Mucosa of rectum (tissue), 2 donors: Measurements from ENCODE around the gene PKD1L1.
A peak's percentile ranks its signal among the peaks of the same experiment; 100 is the strongest.

Experiments
- H3K27ac ChIP-seq, 2 donors: one replicate each; pipeline ENCODE4 v1.7.0; 2013; ENCODE audit warnings: inconsistent platforms in 2 of 2, low read depth in 2 of 2, low read length in 2 of 2
- H3K27me3 ChIP-seq, 2 donors: one replicate each; pipeline ENCODE4 v1.7.0; 2013; ENCODE audit warnings: low read length in 2 of 2; ENCODE audit not compliant: control insufficient read depth in 2 of 2, insufficient read depth in 2 of 2
- H3K36me3 ChIP-seq, 2 donors: one replicate each; pipeline ENCODE4 v1.7.0; 2013; ENCODE audit warnings: low read length in 2 of 2; ENCODE audit not compliant: control insufficient read depth in 2 of 2, insufficient read depth in 2 of 2
- H3K4me1 ChIP-seq, 2 donors: one replicate each; pipeline ENCODE4 v1.7.0; 2013; ENCODE audit warnings: low read length in 2 of 2, mild to moderate bottlenecking in 1 of 2; ENCODE audit not compliant: control insufficient read depth in 2 of 2, insufficient read depth in 2 of 2
- H3K4me3 ChIP-seq, 2 donors: one replicate each; pipeline ENCODE4 v1.7.0; 2013; ENCODE audit warnings: low read length in 2 of 2
- H3K9ac ChIP-seq, 2 donors: one replicate each; pipeline ENCODE4 v1.7.0; 2013; ENCODE audit warnings: low read length in 2 of 2, low read depth in 1 of 2, mild to moderate bottlenecking in 1 of 2
- H3K9me3 ChIP-seq, 2 donors: one replicate each; pipeline ENCODE4 v1.7.0; 2013; ENCODE audit warnings: low read length in 2 of 2; ENCODE audit not compliant: control insufficient read depth in 2 of 2
- donor health status: healthy.
- donor health status: Normal muscosa, but diverticular disease.

Gene PKD1L1

GRCh38 chr7:47939425-47940036, 8.7 kb downstream of the PKD1L1 start:
- Histone ChIP-seq H3K27ac (peak overlapping the region; percentile 89 to 91), H3K9me3 (no peaks in the 10 kb centered on the region), H3K36me3 (no peaks in the 10 kb centered on the region), H3K4me1 (peaks cover 16 to 28% of the 10 kb centered on the region in 2 donors), H3K9ac (peak overlapping the region; percentile 56 to 60), H3K4me3 (peak overlapping the region in 1 of 2 donors; percentile 54), H3K27me3 (no peaks in the 10 kb centered on the region)

- Histone ChIP-seq H3K4me3 (no peak overlapping the region), H3K27me3 (no peaks in the 10 kb centered on the region), H3K36me3 (no peaks in the 10 kb centered on the region), H3K9me3 (no peaks in the 10 kb centered on the region), H3K9ac (no peak overlapping the region), H3K4me1 (peaks cover 16 to 28% of the 10 kb centered on the region in 2 donors), H3K27ac (no peak overlapping the region)
Observed at GRCh38 chr7:47938574-47939165, 9.6 kb downstream of the PKD1L1 start.

DNA sequence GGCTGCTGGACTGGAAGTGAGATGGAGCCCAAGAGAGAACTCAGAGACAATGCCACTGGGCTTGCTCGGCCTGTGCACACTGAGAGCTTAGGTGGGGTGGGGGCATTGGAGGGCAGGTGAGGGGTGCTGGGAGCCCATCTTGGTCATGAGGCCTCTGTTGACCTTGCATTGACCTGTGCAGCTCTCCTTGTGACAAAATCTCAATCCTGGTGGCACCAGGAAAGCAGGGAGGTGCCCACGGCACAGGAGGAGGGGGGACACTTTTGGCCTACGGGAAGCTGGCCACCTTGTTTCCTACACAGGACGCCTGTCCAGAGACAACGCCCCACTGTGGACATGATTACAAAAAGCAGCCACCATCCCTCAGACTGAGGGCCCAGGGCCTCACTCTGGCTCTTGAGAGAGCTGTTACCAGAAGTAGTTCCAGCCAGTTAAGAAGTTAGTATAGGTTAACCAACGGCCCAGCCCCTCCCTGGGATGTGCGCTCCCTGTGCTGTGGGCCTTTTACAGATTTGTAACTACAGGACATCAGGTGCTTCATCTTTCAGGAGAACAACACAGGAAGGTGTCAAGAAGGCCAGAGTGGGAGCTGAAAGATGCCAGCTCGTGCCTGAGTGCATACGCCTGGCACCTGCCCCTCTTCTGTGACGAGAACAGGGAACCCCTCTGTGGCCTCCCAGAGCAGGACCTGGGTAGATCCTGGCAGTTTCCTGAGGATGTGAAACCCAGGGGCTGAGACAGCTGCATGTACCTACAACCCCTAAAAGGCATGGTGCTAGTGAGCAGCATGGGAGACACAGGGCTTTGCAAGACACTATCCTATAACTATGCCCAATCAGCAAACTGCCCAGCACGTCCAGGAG, 10.3 kb downstream of the PKD1L1 start:
- no peaks in the 10 kb centered on the region for H3K9me3 ChIP-seq
- H3K27ac ChIP-seq = peak overlapping the region in 1 of 2 donors; percentile 38
- H3K4me1 ChIP-seq = peaks cover 16 to 28% of the 10 kb centered on the region in 2 donors
- H3K36me3 ChIP-seq = no peaks in the 10 kb centered on the region
- H3K4me3 ChIP-seq = no peak overlapping the region
- no peaks in the 10 kb centered on the region for H3K27me3 ChIP-seq
- H3K9ac ChIP-seq = no peak overlapping the region

DNA sequence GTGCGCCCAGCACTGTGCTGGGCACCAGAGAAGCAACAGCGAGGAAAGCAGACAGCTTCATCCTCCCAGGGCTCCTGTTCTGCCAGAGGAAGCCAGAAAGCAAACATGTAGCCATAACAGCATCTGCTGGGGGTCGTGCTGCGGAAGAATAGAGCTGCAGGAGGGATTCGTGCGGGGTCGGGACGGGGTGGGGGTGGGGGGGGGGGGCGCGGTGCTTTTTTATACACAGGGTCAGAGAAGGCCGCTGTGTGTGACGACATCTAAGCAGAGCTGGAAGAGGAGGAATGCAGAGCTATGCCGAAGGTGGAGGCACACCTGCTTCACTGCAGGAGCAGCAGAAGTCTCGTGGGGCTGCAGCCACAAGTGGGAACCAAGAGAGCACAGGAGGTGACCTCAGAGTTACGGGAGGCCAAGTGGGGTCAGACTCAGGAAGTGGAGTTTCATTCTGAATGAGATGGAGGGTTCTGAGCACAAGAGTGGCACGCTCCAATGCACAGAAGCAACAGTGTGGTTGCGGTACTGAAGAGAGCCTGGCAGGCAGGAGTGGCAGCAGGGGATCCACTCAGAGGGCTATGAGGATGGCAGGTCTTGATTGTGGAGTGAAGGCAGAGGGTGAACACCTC, 11.1 kb downstream of the PKD1L1 start:
- H3K9me3 ChIP-seq = no peaks in the 10 kb centered on the region
- H3K9ac ChIP-seq = no peak overlapping the region
- no peaks in the 10 kb centered on the region for H3K36me3 ChIP-seq
- no peaks in the 10 kb centered on the region for H3K27me3 ChIP-seq
- peak overlapping the region in 1 of 2 donors; percentile 38 for H3K27ac ChIP-seq
- H3K4me1 ChIP-seq = peaks cover 16 to 28% of the 10 kb centered on the region in 2 donors
- no peak overlapping the region for H3K4me3 ChIP-seq

- Histone ChIP-seq H3K9ac (no peak overlapping the region), H3K9me3 (no peaks in the 10 kb centered on the region), H3K27me3 (no peaks in the 10 kb centered on the region), H3K36me3 (no peaks in the 10 kb centered on the region), H3K4me3 (no peak overlapping the region), H3K27ac (no peak overlapping the region), H3K4me1 (peaks cover 14 to 21% of the 10 kb centered on the region in 2 donors)
Observed at GRCh38 chr7:47936323-47936722, 11.9 kb downstream of the PKD1L1 start.

GRCh38 chr7:47935336-47935735, 12.9 kb downstream of the PKD1L1 start:
- no peak overlapping the region for H3K9ac ChIP-seq
- H3K27ac ChIP-seq = no peak overlapping the region
- H3K9me3 ChIP-seq = no peaks in the 10 kb centered on the region
- H3K4me3 ChIP-seq = no peak overlapping the region
- no peaks in the 10 kb centered on the region for H3K27me3 ChIP-seq
- H3K36me3 ChIP-seq = no peaks in the 10 kb centered on the region
- H3K4me1 ChIP-seq = peaks cover 9 to 12% of the 10 kb centered on the region in 2 donors

GRCh38 chr7:47934831-47935230, 13.4 kb downstream of the PKD1L1 start:
- Histone ChIP-seq H3K36me3 (no peaks in the 10 kb centered on the region), H3K9me3 (no peaks in the 10 kb centered on the region), H3K9ac (no peak overlapping the region), H3K4me1 (peaks cover 5 to 7% of the 10 kb centered on the region in 2 donors), H3K4me3 (no peak overlapping the region), H3K27me3 (no peaks in the 10 kb centered on the region), H3K27ac (no peak overlapping the region)

DNA sequence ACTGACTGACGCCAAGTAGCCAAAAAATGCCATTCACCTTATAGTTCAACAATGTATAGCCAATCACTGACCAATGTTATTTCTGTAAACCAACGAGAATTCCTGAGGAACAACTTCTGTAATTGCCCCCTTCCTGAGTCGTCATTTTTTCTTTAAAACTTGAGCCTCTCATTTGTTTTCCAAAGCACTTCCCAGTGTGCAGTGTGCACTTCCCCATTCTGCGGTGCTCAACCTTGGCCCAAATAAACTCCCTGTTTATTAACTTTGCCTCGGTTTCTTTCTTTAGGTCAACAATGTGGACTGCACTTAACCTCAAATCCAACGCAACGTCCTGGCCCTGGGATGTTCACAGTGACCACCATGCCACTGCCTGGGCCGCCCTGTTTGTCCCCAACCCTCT, 15.1 kb downstream of the PKD1L1 start:
- no peak overlapping the region for H3K27ac ChIP-seq
- H3K36me3 ChIP-seq = no peaks in the 10 kb centered on the region
- no peak overlapping the region for H3K4me3 ChIP-seq
- H3K9ac ChIP-seq = no peak overlapping the region
- no peaks in the 10 kb centered on the region for H3K9me3 ChIP-seq
- H3K4me1 ChIP-seq = no peaks in the 10 kb centered on the region
- H3K27me3 ChIP-seq = no peaks in the 10 kb centered on the region

- no peak overlapping the region for H3K9ac ChIP-seq
- no peaks in the 10 kb centered on the region for H3K36me3 ChIP-seq
- no peaks in the 10 kb centered on the region for H3K9me3 ChIP-seq
- no peaks in the 10 kb centered on the region for H3K27me3 ChIP-seq
- H3K4me1 ChIP-seq = no peaks in the 10 kb centered on the region
- H3K4me3 ChIP-seq = no peak overlapping the region
- no peak overlapping the region for H3K27ac ChIP-seq
Observed at GRCh38 chr7:47932466-47933037, 15.7 kb downstream of the PKD1L1 start.
